HEK293 (cell line): ENCODE data around the gene WASF3.

Experiments used
- CTCF ChIA-PET: fragments of 350-600 bp; formaldehyde crosslinking; extraction: SDS; loops from one replicate; lab custom pipeline; 2021; ENCODE audit warnings: antibody characterized with exemption; lab: Yijun Ruan, JAX
- POLR2A ChIA-PET: fragments of 300-600 bp; formaldehyde crosslinking; extraction: SDS; loops from one replicate; lab custom pipeline; 2020; ENCODE audit warnings: antibody characterized with exemption, inconsistent platforms; lab: Yijun Ruan, JAX
- H3K27ac ChIP-seq: fragments of 200-500 bp; sonication (Bioruptor generic); 2 replicates; pipeline ENCODE4 v1.5.1; 2014; ENCODE audit warnings: low read depth, low read length, control low read depth, inconsistent platforms; ENCODE audit errors: extremely low read depth
- H3K36me3 ChIP-seq, 2 experiments: fragments of 200-500 bp in 1 of 2; sonication (Bioruptor generic) in 1 of 2; 1 replicate in 1 of 2; 2 replicates in 1 of 2; pipeline ENCODE4 v1.5.1; 2014 to 2017; ENCODE audit warnings: inconsistent platforms in 2 of 2, low read length in 2 of 2; ENCODE audit not compliant: control insufficient read depth in 2 of 2, insufficient read depth in 1 of 2
- H3K4me1 ChIP-seq: fragments of 200-500 bp; sonication (Bioruptor generic); 2 replicates; pipeline ENCODE4 v1.5.1; 2014; ENCODE audit warnings: mild to moderate bottlenecking, low read length, inconsistent platforms; ENCODE audit not compliant: control insufficient read depth, insufficient read depth
- H3K4me3 ChIP-seq: 2 replicates; pipeline ENCODE4 v1.5.1; 2011; ENCODE audit warnings: low read depth, mild to moderate bottlenecking, control low read depth, low read length, moderate library complexity
- H3K9me3 ChIP-seq: fragments of 200-500 bp; sonication (Bioruptor generic); 2 replicates; pipeline ENCODE4 v1.5.1; 2014; ENCODE audit warnings: low read depth, low read length, inconsistent platforms; ENCODE audit not compliant: control insufficient read depth, insufficient read depth
- GLIS2 ChIP-seq: fragments of 450-650 bp; formaldehyde crosslinking; IDR thresholded peaks from 2 replicates; pipeline ENCODE4 v1.5.1; 2016; ENCODE audit warnings: missing biosample characterization, missing genetic modification characterization
- INSM2 ChIP-seq: fragments of 450-650 bp; formaldehyde crosslinking; IDR thresholded peaks from 2 replicates; pipeline ENCODE4 v1.5.1; 2016; ENCODE audit warnings: missing biosample characterization, missing genetic modification characterization
- KLF10 ChIP-seq: fragments of 450-650 bp; IDR thresholded peaks from 2 replicates; pipeline ENCODE4 v1.5.1; 2018; ENCODE audit warnings: missing biosample characterization, mild to moderate bottlenecking, missing genetic modification characterization
- SETDB1 ChIP-seq: IDR thresholded peaks from one replicate; pipeline ENCODE4 v1.6.1; 2017; ENCODE audit warnings: mild to moderate bottlenecking, low read length, moderate library complexity, mixed read lengths; ENCODE audit not compliant: insufficient read length
- ZBTB44 ChIP-seq: fragments of 450-650 bp; IDR thresholded peaks from 2 replicates; pipeline ENCODE4 v1.5.1; 2018; ENCODE audit warnings: missing biosample characterization, mild to moderate bottlenecking, missing genetic modification characterization
- ZEB2 ChIP-seq: fragments of 450-650 bp; formaldehyde crosslinking; IDR thresholded peaks from 2 replicates; pipeline ENCODE4 v1.5.1; 2016; ENCODE audit warnings: missing biosample characterization, missing genetic modification characterization
- ZFP41 ChIP-seq: fragments of 450-650 bp; formaldehyde crosslinking; IDR thresholded peaks from 2 replicates; pipeline ENCODE4 v1.5.1; 2016; ENCODE audit warnings: missing biosample characterization, missing genetic modification characterization, borderline replicate concordance
- ZNF2 ChIP-seq: fragments of 450-650 bp; formaldehyde crosslinking; IDR thresholded peaks from 2 replicates; pipeline ENCODE4 v1.5.1; 2016; ENCODE audit warnings: missing biosample characterization, missing genetic modification characterization
- ZNF211 ChIP-seq: fragments of 450-650 bp; formaldehyde crosslinking; IDR thresholded peaks from 2 replicates; pipeline ENCODE4 v1.5.1; 2016; ENCODE audit warnings: low read depth, missing biosample characterization, missing genetic modification characterization
- ZNF514 ChIP-seq: fragments of 450-650 bp; formaldehyde crosslinking; IDR thresholded peaks from 2 replicates; pipeline ENCODE4 v1.5.1; 2016; ENCODE audit warnings: missing biosample characterization, missing genetic modification characterization
- ZNF518A ChIP-seq: fragments of 450-650 bp; formaldehyde crosslinking; conservative IDR thresholded peaks from 2 replicates; pipeline ENCODE4 v1.5.1; 2016; ENCODE audit warnings: low read depth, missing biosample characterization, missing genetic modification characterization
- ZNF555 ChIP-seq: fragments of 450-650 bp; formaldehyde crosslinking; conservative IDR thresholded peaks from 2 replicates; pipeline ENCODE4 v1.5.1; 2017; ENCODE audit warnings: missing biosample characterization, mild to moderate bottlenecking, missing genetic modification characterization, inconsistent platforms
- ZNF571 ChIP-seq: fragments of 450-650 bp; formaldehyde crosslinking; IDR thresholded peaks from 2 replicates; pipeline ENCODE4 v1.5.0; 2017; ENCODE audit warnings: missing biosample characterization, missing genetic modification characterization
- ZNF585B ChIP-seq: fragments of 450-650 bp; formaldehyde crosslinking; IDR thresholded peaks from 2 replicates; pipeline ENCODE4 v1.5.1; 2016; ENCODE audit warnings: missing biosample characterization, missing genetic modification characterization
- ZNF629 ChIP-seq: fragments of 450-650 bp; formaldehyde crosslinking; IDR thresholded peaks from 2 replicates; pipeline ENCODE4 v1.5.1; 2017; ENCODE audit warnings: missing biosample characterization, missing genetic modification characterization
- ZNF830 ChIP-seq: fragments of 450-650 bp; IDR thresholded peaks from 2 replicates; pipeline ENCODE4 v1.5.0; 2018; ENCODE audit warnings: missing biosample characterization, missing genetic modification characterization, low read depth, mild to moderate bottlenecking, moderate library complexity
- ZSCAN16 ChIP-seq: fragments of 450-650 bp; formaldehyde crosslinking; IDR thresholded peaks from 2 replicates; pipeline ENCODE4 v1.5.1; 2016; ENCODE audit warnings: missing biosample characterization, missing genetic modification characterization
- ZSCAN30 ChIP-seq: fragments of 450-650 bp; IDR thresholded peaks from 2 replicates; pipeline ENCODE4 v1.5.1; 2018; ENCODE audit warnings: missing biosample characterization, mild to moderate bottlenecking, missing genetic modification characterization, moderate library complexity
- TF ChIP-seq, protein P1 (sequence below): fragments of 450-650 bp; formaldehyde crosslinking; optimal IDR thresholded peaks from 2 replicates; pipeline ENCODE3; 2016; ENCODE audit warnings: missing biosample characterization, mild to moderate bottlenecking, missing genetic modification characterization
- TF ChIP-seq, protein P2 (sequence below): fragments of 450-650 bp; formaldehyde crosslinking; IDR thresholded peaks from 2 replicates; pipeline ENCODE4 v1.5.1; 2016; ENCODE audit warnings: missing biosample characterization, missing genetic modification characterization, borderline replicate concordance

Gene WASF3

DNA sequence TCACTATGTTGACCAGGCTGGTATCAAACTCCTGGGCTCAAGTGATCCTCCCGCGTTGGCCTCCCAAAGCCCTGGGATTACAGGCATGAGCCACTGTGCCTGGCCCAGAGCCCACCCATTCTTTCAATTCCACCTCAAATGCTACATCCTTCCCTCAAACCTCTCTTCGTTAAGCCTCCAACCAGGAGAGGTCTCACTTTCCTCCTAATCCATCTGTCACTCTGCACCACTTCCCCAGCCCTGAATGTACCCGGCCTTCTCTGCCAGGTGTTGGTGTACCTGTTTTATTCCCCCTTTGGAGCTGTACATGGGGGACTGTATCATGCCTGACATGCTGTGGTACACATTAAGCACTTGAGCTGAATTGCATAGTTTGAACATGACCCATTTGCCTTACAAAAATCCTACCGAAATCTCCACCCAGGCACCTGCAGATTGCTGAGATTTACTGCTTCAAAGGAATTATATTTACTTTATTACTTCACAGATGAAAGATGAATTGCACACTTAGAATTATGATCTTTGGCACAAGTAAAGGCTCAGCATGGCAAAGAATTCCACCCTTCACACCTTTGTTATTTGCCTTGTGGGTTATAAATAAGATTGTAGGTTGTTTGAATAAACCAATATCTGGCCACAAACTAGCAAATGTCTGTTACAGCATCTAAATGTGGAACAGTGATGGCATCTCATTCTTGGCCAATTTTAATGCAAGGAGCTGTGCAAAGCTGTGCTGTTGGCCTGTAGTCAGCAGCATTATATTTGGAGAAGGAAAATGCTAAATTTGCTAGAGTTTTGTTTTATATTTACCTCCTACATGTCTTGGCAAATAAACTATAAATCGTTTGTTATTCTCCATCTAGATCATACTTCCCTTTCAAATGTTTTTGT lies 15.6 kb upstream of the WASF3 start:
- POLR2A ChIA-PET: no interaction called here
- H3K9me3 ChIP-seq: no peaks in the 10 kb centered on the region
- H3K4me1 ChIP-seq: no peaks in the 10 kb centered on the region
- H3K27ac ChIP-seq: no peak overlapping the region
- CTCF ChIA-PET: no interaction called here
- no peaks in the 10 kb centered on the region for H3K36me3 ChIP-seq
- no peak for TF ChIP-seq GLIS2
- TF ChIP-seq ZNF571 (tag by site-specific recombination): no peak
- TF ChIP-seq, protein P1, sequence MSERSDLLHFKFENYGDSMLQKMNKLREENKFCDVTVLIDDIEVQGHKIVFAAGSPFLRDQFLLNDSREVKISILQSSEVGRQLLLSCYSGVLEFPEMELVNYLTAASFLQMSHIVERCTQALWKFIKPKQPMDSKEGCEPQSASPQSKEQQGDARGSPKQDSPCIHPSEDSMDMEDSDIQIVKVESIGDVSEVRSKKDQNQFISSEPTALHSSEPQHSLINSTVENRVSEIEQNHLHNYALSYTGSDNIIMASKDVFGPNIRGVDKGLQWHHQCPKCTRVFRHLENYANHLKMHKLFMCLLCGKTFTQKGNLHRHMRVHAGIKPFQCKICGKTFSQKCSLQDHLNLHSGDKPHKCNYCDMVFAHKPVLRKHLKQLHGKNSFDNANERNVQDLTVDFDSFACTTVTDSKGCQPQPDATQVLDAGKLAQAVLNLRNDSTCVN (tag by site-specific recombination): no peak
- no peak for TF ChIP-seq ZSCAN30 (tag by site-specific recombination)
- TF ChIP-seq INSM2 (tag by site-specific recombination): no peak
- no peak overlapping the region for H3K4me3 ChIP-seq

- no peaks in the 10 kb centered on the region for H3K4me1 ChIP-seq
- no peak overlapping the region for H3K27ac ChIP-seq
- POLR2A ChIA-PET: no interaction called here
- no peak overlapping the region for H3K4me3 ChIP-seq
- CTCF ChIA-PET: interaction anchor here (1.8 kb wide), 1 partner anchor 154 kb away, joined by 4 read pairs; no protein-coding TSS in a partner anchor
- no peaks in the 10 kb centered on the region for H3K9me3 ChIP-seq
- no peaks in the 10 kb centered on the region for H3K36me3 ChIP-seq
- TF ChIP-seq ZEB2 (tag by site-specific recombination) (no peak), ZNF514 (tag by site-specific recombination) (no peak), KLF10 (no peak), ZNF629 (tag by site-specific recombination) (no peak), ZBTB44 (tag by site-specific recombination) (no peak), ZNF585B (tag by site-specific recombination) (no peak), ZNF211 (tag by site-specific recombination) (no peak), ZNF830 (no peak), ZNF2 (tag by site-specific recombination) (no peak), SETDB1 (no peak), ZSCAN16 (tag by site-specific recombination) (no peak), ZFP41 (tag by site-specific recombination) (no peak), ZNF518A (tag by site-specific recombination) (no peak), ZNF555 (tag by site-specific recombination) (no peak)
- TF ChIP-seq, protein P2, sequence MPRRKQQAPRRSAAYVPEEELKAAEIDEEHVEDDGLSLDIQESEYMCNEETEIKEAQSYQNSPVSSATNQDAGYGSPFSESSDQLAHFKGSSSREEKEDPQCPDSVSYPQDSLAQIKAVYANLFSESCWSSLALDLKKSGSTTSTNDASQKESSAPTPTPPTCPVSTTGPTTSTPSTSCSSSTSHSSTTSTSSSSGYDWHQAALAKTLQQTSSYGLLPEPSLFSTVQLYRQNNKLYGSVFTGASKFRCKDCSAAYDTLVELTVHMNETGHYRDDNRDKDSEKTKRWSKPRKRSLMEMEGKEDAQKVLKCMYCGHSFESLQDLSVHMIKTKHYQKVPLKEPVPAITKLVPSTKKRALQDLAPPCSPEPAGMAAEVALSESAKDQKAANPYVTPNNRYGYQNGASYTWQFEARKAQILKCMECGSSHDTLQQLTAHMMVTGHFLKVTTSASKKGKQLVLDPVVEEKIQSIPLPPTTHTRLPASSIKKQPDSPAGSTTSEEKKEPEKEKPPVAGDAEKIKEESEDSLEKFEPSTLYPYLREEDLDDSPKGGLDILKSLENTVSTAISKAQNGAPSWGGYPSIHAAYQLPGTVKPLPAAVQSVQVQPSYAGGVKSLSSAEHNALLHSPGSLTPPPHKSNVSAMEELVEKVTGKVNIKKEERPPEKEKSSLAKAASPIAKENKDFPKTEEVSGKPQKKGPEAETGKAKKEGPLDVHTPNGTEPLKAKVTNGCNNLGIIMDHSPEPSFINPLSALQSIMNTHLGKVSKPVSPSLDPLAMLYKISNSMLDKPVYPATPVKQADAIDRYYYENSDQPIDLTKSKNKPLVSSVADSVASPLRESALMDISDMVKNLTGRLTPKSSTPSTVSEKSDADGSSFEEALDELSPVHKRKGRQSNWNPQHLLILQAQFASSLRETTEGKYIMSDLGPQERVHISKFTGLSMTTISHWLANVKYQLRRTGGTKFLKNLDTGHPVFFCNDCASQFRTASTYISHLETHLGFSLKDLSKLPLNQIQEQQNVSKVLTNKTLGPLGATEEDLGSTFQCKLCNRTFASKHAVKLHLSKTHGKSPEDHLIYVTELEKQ (tag by site-specific recombination): no peak
Measured at GRCh38 chr13:26544707-26545106, 12.8 kb upstream of the WASF3 start.
